Right cardiac atrium (tissue), 5 donors: ENCODE data around the gene PCDH1. TPM values are rescaled to one million over a fixed set of nuclear protein-coding genes. Genes with fewer than 3 reads are reported as not detected.
A peak's percentile ranks its signal among the peaks of the same experiment; 100 is the strongest.
"Not testable (repeated sequence)": the region's sequence is repeated elsewhere in the genome, so short reads cannot be mapped to it uniquely, and the experiment has no call there.

Experiments
- ATAC-seq, 2 donors: fragments of 200-7000 bp; cut with Tn5 transposase; one replicate each; pipeline versions ENCODE4 v1.8.0 to v1.9.1; 2020; ENCODE audit warnings: moderate library complexity in 2 of 2, mild to moderate bottlenecking in 1 of 2
- DNase-seq, 3 donors: peaks; one replicate each; pipeline ENCODE4 v3.0.0-alpha.2; 2020
- H3K27ac ChIP-seq: one replicate; pipeline ENCODE4 v1.5.1; 2013; ENCODE audit warnings: mild to moderate bottlenecking, low read length, control low read depth, moderate library complexity
- H3K27me3 ChIP-seq: one replicate; pipeline ENCODE4 v1.6.1; 2013; ENCODE audit not compliant: control insufficient read depth, insufficient read depth
- H3K4me1 ChIP-seq: one replicate; pipeline ENCODE4 v1.6.1; 2013; ENCODE audit warnings: low read length; ENCODE audit not compliant: control insufficient read depth, insufficient read depth
- H3K4me3 ChIP-seq: one replicate; pipeline ENCODE4 v1.5.1; 2013; ENCODE audit warnings: low read length, control low read depth
- H3K9me3 ChIP-seq: one replicate; pipeline ENCODE4 v1.6.1; 2013; ENCODE audit warnings: low read length; ENCODE audit not compliant: control insufficient read depth
- WGBS: extraction: QIAGEN DNeasy Blood & Tissue Kit; methylation state at CpG from one replicate; pipeline ENCODE4 v1.1.7; 2013; 5-methylcytosine and 5-hydroxymethylcytosine counted together
- intact Hi-C, 4 donors: fragments of 100-400 bp; cut with DNase I; formaldehyde crosslinking; loops; one replicate each; pipeline versions ENCODE4 v1.11.0 to v1.14.0; 2022 to 2023
- long read RNA-seq, 4 donors: library from polyadenylated mRNA; unstranded; transcript quantifications; one replicate each; pipeline ENCODE4 v2.0.0, GENCODE V29; 2020 to 2021
- polyA plus RNA-seq: library from polyadenylated mRNA; stranded (reverse); fragments of 200-250 nt; gene quantifications from one replicate; pipeline ENCODE4 v1.2.3, GENCODE V29; 2013
- total RNA-seq, 4 donors: library from RNA; stranded (reverse); fragmentation: NEBNext Ultra II Directional; extraction: Animal tissue kit (Norgen Biotek cat#: 25700); gene quantifications; one replicate each; pipeline ENCODE4 v1.2.1, GENCODE V29; 2021
- donor health status: healthy with polysubstance abuse.
- donor health status: DM: no; HTN: yes; CAD: no.
- donor health status: DM: no; HTN: no; CAD: no.
- donor health status: DM: no; HTN: yes; CAD: no; lungs with severe emphysema.
- donor health status: DM: yes; HTN: yes; CAD: no.

PCDH1 gene
- total RNA-seq = 10 to 100 TPM in 2 of 4 donors, 1 to 10 TPM in 2; 7.2 to 21.3 (median 12.2) TPM
- polyA plus RNA-seq = 9.2 TPM
- long read RNA-seq, donor 1, partial matches to known transcripts = 0 of 5 reads
- long read RNA-seq, donor 1, other reads (novel, unspliced or antisense) = 3 of 5 reads
- long read RNA-seq, donor 2, partial matches to known transcripts = 1 of 5 reads
- long read RNA-seq, donor 2, other reads (novel, unspliced or antisense) = 4 of 5 reads
- long read RNA-seq, donor 3, partial matches to known transcripts = 10 of 17 reads
- long read RNA-seq, donor 3, other reads (novel, unspliced or antisense) = 7 of 17 reads
- long read RNA-seq, donor 4, transcript PCDH1-203 (3 exons, 3,827 nt) = major isoform, 5 of 5 reads
- long read RNA-seq, donor 4, partial matches to known transcripts = 0 of 5 reads
- long read RNA-seq, donor 4, other reads (novel, unspliced or antisense) = 0 of 5 reads

DNA sequence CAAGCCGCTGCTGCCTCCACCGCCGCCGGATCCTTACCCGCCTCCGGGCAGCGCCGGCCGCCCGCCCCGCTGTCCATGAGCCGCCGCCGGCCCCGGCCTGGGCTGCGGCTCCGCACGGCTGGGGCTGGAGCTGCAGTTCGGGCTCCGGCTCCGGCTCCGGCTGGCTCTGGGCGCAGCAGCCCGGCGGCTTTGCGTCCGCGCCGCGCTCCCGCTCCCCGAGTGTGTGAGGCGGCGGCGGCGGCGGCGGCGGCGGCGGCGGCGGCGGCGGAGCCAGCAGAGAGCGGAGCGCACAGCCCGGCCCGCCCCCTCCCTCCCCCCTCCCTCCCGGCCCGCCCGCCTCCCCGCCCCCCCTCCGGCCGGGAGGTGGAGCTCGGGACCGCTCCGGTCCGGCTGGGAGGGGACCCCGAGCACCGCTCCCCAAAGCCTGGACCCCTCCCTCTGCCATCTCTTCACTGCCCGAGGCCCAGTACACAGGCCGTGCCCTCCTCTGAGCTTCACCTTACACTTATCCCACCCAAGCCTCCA is at the start of gene PCDH1:
TSS of gene PCDH1 (minus strand) at position 225 of the 525 bp plus-strand sequence. CDS start at position 77, 148 bp downstream.
- H3K27ac ChIP-seq = peak within 1 kb of the TSS; percentile 83
- intact Hi-C loops = loop anchor here in 3 of 4 donors (2.0 to 10.0 kb wide), 4 partner anchors 51 to 176 kb away; no protein-coding TSS in a partner anchor
- H3K4me1 ChIP-seq = peaks cover 3% of the 10 kb centered on the region

DNA sequence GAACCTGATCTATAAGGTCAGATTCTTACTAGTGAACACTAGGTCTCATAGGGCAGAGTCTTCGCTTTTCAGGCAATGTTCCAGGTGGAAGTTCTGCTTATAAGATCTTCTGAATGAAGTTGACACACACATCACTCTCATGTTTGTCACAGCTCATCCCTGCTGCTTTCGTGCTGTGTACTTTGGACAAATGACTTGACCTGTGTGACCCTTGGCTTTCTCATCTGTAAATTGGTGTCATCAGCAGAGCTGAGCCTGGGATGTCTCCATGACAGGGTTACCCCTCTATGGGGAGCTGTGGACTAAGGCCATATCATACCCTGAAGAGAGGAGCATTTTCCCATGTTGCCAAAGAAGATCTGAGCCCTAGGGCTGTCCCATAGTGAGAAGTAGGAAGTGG is 48.2 kb upstream of the PCDH1 start:
- 68% methylated on average over 2 of the region's 2 CpGs for WGBS
- intact Hi-C loops = no loop called here
- no peak overlapping the region for H3K4me3 ChIP-seq
- no peak for DNase-seq
- no peaks in the 10 kb centered on the region for H3K27me3 ChIP-seq
- ATAC-seq = no peak
- no peaks in the 10 kb centered on the region for H3K9me3 ChIP-seq
- peaks cover 2% of the 10 kb centered on the region for H3K4me1 ChIP-seq
- no peak overlapping the region for H3K27ac ChIP-seq

More for the DNA sequence above, at the start of gene PCDH1:
- peak; percentile 67 to 71 for ATAC-seq
- no peaks in the 10 kb centered on the region for H3K9me3 ChIP-seq
- no peaks in the 10 kb centered on the region for H3K27me3 ChIP-seq
- WGBS = under 1% methylated on average over 56 of the region's 63 CpGs
- peak in 2 of 3 donors; percentile 72 to 81 for DNase-seq
- peak within 1 kb of the TSS; percentile 90 for H3K4me3 ChIP-seq

DNA sequence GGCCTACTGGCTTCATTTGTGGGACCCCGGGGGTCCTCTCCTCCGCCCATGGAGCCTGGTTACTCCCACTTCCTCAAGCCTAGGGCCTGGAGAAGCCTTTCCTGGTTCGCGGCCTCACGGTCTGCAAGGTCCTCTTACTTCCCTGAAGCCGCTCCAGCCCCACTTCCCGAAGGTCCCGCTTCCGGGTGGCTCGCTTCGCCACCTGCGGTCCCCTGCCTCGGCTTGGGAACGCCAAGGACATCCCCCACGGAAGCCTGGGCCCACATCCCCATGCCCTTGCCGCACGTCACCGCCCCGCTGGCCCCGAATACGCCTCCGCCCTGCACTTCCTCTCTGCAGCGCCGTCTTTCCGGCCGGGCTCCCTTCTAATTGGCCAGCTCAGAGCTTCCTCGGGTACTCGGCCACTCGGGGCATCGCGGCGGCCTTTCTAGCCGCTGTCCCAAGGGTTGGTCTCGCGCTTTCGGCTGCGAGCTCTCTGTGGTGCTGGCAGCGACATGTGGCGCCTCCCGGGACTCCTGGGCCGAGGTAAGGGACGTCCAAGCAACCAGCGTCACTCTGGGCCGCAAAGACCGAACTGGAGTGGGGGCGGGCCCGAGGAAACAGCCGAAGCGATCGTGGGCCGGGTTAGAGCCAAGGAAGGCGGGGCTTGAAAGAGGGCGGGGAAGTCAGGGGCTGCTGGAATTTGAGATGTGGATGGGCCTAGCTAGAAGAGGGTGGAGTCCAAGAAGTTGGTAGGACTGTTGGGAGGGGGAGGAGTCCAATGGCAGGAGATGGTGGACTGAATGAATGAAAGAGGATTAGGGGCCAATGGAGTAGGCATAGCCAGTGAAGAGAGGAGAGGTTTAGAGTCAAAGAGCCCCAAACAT is 45.5 kb upstream of the PCDH1 start, which contains the start of gene DELE1:
TSS of gene DELE1 (plus strand) at position 424 of the 866 bp plus-strand sequence. CDS start at position 495, 71 bp downstream.
- under 1% methylated on average over 53 of the region's 53 CpGs for WGBS
- DNase-seq (peak; percentile 96 to 98 (median 98)), ATAC-seq (peak; percentile 98)
- Histone ChIP-seq H3K27ac (peak within 1 kb of the TSS; percentile 89), H3K27me3 (no peaks in the 10 kb centered on the region), H3K9me3 (no peaks in the 10 kb centered on the region), H3K4me3 (peak within 1 kb of the TSS; percentile 50), H3K4me1 (peaks cover 2% of the 10 kb centered on the region)
- intact Hi-C loops = loop anchor here in 1 of 4 donors (5.0 kb wide), 1 partner anchor 34 kb away; the partner anchor contains the start of gene PCDH12

DNA sequence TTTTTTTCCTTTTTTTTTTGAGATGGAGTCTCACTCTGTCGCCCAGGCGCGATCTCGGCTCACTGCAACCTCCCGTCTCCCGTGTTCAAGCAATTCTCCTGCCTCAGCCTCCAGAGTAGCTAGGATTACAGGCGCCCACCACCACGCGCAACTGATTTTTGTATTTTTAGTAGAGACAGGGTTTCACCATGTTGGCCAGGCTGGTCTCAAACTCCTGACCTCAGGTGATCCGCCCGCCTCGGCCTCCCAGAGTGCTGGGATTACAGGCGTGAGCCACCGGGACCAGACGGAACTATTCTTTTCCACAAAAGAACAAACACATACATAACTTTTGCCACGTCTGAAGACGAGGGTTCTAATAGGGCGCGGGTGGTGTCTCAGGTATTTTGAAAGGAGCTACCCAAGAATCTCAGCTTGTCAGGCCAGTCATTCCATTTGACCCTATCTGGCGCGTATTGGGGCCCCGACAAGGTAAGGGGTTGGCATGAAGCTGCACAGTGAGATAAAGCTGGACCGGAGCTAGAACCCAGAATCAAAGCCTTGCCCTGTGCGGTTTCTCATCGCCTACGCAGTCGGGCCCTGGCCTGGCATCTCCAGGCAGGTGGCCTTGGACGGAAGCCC is 44.7 kb upstream of the PCDH1 start:
- not testable (repeated sequence) for ATAC-seq
- intact Hi-C loops = loop anchor here in 1 of 4 donors (5.0 kb wide), 1 partner anchor 34 kb away; the partner anchor contains the start of gene PCDH12
- WGBS = 59% methylated on average over 28 of the region's 28 CpGs

DNA sequence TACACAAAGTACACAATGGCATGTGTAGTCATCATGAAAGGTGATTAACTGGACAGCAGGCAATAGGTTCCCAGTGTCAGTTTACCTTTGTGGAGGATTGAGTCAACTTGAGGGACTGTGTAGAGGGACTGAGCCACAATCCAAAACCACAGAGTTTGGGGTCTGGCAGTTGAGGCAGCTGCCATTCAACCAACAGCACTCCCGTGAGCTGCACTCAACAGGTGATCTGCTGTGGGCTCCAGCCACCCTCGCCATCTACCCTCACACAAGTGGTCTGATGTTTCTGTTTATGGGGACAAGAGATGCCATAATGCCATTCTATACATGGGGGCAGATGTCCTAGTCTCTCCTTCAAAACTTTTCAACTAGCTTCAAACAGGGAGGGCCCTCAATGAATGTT is 42.6 kb upstream of the PCDH1 start:
- ATAC-seq = no peak
- intact Hi-C loops = loop anchor here in 1 of 4 donors (5.0 kb wide), 1 partner anchor 37 kb away; the partner anchor contains the start of gene PCDH12
- H3K4me3 ChIP-seq = no peak overlapping the region
- peaks cover 2% of the 10 kb centered on the region for H3K4me1 ChIP-seq
- no peaks in the 10 kb centered on the region for H3K9me3 ChIP-seq
- 91% methylated on average over 2 of the region's 2 CpGs for WGBS
- no peak for DNase-seq
- H3K27ac ChIP-seq = no peak overlapping the region
- no peaks in the 10 kb centered on the region for H3K27me3 ChIP-seq

More for the DNA sequence above, 44.7 kb upstream of the PCDH1 start:
- DNase-seq, H3K27me3 ChIP-seq, H3K9me3 ChIP-seq, H3K4me1 ChIP-seq: not testable (repeated sequence)
- Histone ChIP-seq H3K27ac (peak overlapping the region; percentile 89), H3K4me3 (peak overlapping the region; percentile 50)

DNA sequence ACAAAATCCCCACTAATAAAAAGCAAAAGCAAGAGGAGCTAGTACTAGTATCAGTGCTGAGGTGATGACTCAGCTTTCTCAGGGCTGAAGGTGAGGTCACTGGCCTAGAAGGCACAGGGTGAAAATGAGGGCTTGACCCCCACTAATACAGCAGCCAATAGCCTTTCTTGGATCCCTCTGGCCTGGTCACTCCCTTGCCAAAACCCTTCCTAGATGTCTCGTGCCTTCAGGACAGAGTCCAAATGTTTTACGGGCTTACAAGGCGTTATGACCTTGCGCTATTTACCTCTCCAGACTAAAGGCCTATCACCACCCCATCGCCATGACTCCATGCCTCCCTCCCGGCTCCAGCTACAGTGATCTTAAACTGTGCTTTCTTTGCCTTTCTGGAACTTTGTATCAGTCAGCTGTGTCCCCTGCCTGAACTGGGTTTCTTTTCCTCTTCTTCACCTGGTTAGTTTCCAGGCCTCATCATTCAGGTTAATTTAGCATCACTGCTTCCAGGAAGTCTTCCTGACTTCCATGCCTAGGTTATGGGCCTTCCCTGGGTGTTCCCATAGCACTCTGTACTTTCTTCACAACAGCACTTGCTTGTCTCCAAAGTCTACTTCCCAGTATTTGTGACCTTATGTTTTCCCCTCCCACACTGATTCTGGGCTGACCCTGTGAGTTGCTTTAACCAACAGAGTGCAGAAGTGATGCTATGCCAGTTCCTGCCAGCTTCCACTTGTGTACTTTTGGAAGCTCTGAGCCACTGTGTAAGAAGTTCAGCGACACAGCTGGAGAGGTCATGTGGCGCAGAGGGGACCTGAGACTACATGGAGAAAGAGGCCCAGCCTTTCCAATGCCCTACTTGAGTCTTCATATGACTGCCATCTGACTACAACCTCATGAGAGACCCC is 41.3 kb upstream of the PCDH1 start:
- intact Hi-C loops = loop anchor here in 1 of 4 donors (5.0 kb wide), 1 partner anchor 38 kb away; the partner anchor contains the start of gene PCDH12

DNA sequence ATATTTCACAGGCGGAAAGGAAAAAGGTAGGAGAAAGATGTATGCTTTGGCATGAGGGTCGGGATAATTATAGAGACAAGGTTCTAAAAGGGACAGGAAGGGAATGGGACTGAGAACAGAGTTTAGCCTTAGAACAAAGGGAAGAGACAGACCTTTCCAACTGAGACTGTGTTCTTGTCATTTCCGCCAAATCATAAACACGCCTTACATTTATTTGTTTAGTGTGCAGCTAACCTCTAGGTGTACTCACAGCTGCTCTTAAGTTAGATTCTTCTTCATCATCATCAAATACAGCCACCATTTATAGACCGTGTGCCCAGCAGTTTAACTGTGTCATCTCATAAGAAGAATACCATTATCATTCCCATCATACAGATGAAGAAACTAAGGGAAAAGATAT is 39.5 kb upstream of the PCDH1 start:
- ATAC-seq = no peak
- WGBS = 80% methylated on average over 5 of the region's 5 CpGs
- intact Hi-C loops = no loop called here

More for the DNA sequence above, 41.3 kb upstream of the PCDH1 start:
- Histone ChIP-seq H3K4me1 (peaks cover 2% of the 10 kb centered on the region), H3K9me3 (no peaks in the 10 kb centered on the region), H3K27ac (peak overlapping the region; percentile 70), H3K27me3 (no peaks in the 10 kb centered on the region), H3K4me3 (no peak overlapping the region)
- 78% methylated on average over 8 of the region's 8 CpGs for WGBS
- ATAC-seq (peak in 1 of 2 donors; percentile 27), DNase-seq (no peak)

DNA sequence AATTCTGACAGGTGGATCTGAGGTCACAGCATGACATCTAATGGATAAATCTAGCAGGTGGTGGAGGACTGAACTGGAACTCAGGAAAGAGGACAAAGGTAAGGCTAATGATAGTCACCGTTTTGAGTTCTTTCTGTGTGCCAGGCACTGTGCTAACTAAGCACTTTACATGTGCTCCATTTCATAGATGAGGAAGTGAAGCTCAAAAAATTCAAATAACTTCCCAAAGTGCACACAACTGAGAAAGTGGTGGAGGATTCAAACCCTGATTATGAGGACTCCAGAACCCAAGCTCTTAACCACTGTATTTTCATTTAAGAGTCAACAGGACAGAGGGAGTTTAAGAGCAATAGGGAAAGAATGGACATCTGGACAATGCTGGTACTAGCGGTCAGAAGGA is 38.3 kb upstream of the PCDH1 start:
- H3K27me3 ChIP-seq = no peaks in the 10 kb centered on the region
- H3K4me3 ChIP-seq = no peak overlapping the region
- H3K27ac ChIP-seq = no peak overlapping the region
- intact Hi-C loops = no loop called here
- H3K9me3 ChIP-seq = no peaks in the 10 kb centered on the region
- no peak for DNase-seq
- 66% methylated on average over 2 of the region's 2 CpGs for whole genome bisulfite sequencing
- no peak for ATAC-seq
- H3K4me1 ChIP-seq = no peaks in the 10 kb centered on the region

More for the DNA sequence above, 39.5 kb upstream of the PCDH1 start:
- no peak overlapping the region for H3K4me3 ChIP-seq
- H3K9me3 ChIP-seq = no peaks in the 10 kb centered on the region
- H3K4me1 ChIP-seq = no peaks in the 10 kb centered on the region
- H3K27me3 ChIP-seq = no peaks in the 10 kb centered on the region
- H3K27ac ChIP-seq = no peak overlapping the region
- no peak for DNase-seq

DNA sequence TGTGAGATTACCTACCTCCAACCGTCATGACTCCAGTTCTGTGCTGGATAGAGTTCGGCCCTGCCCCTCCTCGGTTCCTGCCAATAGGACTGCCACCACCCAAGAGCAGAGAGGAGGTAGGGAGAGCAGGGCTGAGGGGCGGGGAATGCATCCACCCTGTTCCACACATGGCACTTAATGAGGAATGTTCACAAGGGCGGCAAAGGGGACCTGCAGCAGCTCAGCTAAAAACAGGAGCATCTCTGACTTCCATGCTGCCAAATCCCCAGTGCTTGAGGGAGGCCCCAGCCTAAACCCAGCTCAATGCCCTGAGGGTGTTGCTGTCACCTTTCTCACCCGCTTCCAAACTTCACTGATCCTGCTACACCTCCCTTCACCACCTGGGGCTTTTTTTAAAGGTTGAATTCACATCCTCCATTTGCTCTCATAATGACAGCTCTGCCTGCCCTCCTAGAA is 37.7 kb upstream of the PCDH1 start:
- H3K27ac ChIP-seq = no peak overlapping the region
- no peak overlapping the region for H3K4me3 ChIP-seq
- DNase-seq = peak in 2 of 3 donors; percentile 61 to 68
- intact Hi-C loops = no loop called here
- no peaks in the 10 kb centered on the region for H3K4me1 ChIP-seq
- no peaks in the 10 kb centered on the region for H3K27me3 ChIP-seq
- ATAC-seq = peak; percentile 48 to 84
- no peaks in the 10 kb centered on the region for H3K9me3 ChIP-seq
- 62% methylated on average over 6 of the region's 6 CpGs for WGBS
